ENCODE data around the gene CBX4.

Gene CBX4

DNA sequence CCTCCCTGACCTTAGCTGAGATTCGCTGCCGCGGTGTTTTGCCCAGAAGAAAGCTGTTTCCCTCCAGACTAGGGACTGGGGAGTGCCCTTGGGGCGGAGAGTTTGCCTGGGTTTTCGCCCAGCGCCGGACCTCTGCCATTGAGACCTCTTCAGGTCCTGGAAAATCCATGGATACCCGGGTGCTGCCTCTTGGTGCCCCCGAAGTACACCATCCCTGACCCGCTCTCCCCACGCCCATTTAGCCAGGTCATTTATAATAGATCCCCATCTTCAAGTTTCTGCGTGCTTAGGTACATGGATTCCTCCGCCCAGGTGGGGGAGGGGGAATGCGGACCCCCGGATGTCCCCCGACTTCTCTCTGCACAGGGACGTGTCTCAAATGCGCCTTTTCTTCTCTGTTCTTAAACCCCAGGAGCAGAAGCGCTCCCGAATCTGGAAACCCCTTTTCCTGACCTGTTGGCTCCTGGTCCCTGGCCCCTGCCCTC lies 27.3 kb downstream of the CBX4 start:
- DNase-seq = no peak

DNA sequence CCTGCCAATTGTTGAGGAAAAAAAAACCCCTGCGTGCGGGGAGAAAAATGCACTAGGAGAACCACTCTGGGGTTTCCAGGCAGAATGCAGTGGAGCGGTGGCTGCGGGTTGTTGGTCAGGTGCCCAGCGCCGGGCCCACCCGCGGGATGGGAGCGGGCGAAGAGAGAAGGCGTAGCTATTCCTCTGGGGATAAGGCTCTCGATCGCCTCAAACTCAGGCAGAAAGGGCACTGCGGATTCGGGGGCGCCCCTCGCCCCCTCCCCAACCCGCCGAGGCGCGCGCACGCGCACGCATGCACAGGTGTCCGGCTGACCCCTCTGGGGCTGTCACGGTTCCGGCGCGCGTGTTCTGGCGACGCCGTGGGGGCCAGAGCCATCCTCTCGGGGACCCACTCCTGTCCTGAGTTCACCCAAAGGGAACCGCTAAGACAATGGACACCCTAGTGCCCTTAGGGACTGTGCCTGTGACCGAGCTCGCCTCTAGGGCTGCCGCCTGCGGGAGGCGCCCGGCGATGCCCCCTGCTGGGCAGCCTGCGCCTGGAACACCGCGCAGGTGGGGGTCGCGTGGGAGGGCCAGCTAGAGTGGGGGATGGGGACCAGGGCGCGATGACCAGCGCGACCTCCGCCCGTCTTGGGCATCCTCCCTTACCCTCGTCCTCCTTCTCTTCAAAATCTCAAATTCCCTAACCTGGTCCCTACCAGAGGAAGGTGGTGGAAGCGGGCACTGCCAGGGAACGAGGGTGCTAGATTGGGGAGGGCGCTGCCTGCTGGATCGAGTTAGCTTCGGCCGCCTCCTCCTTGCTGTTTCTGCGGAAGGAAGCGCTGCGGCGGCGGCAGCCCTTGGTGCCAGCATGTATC lies 28.0 kb downstream of the CBX4 start:
- peak; percentile 92 for DNase-seq

DNA sequence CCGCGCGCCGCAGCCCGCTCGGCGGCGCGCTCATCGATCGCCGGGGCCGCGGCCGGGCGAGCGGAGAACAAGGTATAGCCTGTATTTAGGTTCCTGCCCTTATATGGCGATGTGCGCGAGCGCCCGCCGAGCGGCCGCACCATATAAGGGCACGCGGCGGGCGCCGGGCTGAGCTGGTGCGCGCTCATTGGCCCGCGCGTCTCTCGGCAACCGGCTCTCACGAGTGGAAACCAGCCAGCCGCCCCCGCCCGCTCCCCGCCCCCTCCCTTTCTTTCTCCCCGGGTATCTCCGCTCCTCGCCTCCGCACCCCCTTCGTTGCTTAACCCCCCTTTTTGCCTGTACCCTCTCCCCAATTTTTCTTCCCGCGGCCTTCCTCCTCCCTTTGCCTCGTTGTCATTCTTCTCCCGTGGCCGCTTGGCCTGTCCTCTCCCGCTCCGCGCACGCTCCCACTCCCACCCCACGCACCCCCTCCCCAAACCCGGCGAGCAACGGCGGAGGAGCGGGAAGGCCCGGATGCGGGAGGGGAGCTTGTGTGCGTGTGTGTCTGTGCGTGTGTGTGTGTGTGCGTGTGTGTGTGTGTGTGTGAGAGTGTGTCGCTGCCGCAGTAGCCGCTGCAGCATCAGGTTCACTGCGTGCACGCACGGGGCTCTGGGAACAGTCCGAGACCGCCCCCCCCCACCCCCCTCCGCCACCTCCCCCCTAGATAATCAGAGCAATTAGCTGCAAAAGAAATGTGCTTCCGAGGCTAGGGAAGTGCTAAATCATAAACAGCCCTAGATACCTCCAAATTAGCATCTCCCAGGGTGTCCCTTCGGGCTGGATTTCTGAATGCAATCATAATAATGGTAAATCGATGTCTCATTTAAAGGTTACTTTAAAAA lies 28.9 kb downstream of the CBX4 start:
- DNase-seq = peak; percentile 85

DNA sequence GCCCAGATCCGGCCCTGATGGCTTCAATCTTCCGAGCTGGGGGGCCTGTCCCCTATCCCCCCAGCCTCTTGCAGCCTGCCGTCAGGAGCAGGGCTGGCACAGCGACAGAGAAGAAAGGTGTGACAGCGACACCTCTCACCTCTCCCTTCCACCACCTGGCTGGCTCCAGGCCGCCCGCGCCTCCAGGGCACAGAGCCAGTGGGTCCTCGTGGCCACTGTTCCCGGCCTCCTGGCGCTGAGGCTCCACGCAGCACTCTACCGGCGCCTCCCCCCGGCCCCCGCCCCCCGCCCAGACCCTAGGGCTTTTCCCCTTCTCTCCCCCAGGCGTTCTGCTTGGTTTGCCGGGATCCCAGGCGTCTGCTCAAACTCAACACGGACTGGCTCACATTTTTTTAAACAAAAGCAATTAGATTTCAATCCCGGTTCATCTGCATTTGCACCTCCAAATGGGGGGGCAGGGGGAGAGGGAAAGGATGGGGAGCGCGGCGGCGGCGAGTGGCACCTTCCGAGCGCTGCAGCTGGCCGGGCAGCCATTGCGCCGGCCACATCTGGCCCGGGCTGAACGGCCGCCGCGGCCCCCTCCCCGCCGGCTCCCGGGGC lies 29.6 kb downstream of the CBX4 start:
- DNase-seq = no peak

DNA sequence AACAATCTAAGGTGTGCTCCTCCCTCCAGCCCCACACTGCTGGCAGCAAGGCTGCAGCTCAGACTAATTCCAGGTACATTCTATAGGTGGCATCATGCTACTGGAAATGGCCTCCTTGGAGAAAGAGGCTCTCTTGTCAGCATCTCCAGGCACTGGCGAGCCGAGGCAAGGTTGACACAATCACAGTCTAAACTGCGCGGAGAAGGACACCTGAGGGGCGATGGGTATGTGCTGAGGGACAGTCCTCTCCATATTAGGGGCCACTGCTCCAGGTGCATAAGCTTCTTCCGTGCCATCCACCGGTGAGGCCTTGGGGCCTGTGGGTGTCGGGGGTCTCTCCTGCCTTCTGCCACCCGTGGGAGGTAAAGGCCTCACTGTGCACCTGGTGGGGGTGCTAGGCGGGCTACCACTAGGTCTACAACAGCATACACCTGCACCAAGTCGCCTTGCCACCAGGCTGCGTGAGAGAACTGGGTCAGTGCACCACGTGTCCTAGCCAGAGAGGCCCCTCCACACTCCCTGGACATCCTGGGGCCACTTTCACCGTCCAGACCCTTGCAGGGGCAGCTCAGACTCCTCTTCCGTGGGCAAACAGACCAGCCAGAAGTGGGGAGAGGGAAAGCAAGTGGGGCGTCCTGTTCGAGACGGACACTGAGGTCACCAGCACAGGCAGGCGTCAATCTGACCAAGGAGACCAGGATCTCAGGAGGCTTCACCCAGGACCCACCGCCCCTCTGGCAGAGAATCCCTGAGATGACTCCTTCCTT lies 30.3 kb downstream of the CBX4 start:
- DNase-seq = peak; percentile 91

DNA sequence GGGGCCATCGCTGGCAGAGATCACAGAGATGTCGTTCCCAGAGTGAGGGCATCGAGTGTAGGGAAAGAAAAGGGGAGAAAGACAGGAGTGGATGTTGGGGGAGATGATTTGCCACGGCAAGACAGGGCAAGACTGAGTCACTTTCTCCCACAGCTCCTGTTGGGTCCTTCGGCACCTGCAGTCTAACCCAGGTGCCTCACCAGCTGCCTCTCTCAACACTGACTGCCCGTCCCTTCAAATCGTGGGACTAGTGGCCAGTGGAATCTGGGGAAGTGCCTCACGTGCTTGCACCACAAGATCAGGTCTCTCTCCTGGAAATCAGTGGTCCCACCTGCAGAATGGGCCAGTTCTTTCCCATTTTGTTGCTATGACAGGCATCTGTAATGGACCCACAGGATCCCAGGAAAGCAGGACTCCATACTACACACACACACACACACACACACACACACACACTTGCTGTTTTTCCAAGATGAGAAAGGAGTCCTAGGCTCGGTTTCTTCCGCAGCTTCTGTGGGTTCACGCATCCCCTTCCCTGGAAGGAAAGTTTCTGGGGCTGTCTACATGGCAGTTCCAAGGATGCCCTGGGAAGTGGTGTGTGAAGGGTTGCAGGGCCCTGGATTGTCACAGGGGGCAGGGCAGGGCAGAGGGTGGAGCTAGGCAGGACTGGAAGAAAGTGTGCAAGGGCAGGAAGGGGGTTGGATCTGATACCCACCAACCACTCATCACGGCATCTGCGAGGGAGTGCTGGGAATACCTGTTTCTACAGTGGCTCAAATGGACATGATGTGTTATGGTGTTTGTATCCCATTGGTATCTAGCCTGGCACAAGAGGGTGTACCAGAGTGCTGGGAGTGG lies 32.1 kb downstream of the CBX4 start:
- DNase-seq = no peak

DNA sequence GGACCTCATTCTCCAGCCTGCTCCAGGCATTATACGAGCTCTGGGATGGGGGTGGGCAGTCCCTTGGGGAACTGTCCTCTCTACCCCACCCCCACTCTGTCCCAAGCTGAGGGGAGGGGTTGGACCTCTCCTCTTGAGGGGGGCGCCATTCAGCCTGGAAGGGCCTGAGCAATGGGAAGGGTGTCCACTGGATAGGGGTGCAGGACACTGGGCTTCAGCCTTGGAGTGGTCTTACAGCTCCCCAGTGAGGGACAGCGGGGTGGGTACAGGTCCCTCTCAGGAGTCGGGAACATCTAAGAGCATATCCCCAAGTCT lies 32.8 kb downstream of the CBX4 start:
- no peak for DNase-seq

DNA sequence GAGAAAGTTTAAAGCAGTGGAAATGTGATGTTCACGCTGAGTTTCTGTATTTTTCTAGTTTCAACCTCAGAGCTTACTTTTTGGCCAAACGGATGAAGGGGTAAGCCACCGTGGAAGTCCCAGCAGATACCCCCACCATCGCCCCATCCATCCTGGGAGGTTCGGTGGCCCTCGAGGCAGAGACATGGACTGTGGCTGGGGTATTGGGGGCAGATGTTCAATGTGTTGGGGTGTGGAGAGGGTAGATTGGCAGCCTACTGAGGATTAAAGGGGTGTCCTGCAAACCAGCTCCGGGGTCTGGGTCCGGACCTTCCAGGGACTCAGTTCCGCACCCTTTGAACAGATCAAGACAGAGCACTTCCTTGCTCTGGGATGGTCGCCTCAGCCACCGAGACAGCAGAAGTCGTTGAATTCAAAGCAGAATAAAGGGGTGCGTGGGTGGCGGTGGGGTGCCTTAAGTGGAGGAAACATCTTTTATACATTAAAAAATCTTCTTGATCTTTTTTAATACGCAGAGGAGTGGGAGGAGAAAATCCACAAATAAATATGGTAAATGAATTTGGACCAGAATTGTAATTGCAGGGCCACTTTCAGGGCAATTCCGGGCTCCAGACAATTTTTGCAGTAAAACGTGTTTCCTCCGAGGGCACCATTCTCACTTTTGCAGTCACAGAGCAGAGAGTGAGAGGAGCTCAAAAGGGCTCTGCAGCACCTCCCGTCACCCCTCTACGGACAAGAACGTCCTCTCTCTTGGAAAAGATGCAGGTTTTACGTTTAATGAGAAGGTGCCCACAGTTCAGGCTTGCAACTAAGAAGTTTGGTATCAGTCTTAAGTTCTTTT lies 34.2 kb downstream of the CBX4 start:
- DNase-seq = no peak

DNA sequence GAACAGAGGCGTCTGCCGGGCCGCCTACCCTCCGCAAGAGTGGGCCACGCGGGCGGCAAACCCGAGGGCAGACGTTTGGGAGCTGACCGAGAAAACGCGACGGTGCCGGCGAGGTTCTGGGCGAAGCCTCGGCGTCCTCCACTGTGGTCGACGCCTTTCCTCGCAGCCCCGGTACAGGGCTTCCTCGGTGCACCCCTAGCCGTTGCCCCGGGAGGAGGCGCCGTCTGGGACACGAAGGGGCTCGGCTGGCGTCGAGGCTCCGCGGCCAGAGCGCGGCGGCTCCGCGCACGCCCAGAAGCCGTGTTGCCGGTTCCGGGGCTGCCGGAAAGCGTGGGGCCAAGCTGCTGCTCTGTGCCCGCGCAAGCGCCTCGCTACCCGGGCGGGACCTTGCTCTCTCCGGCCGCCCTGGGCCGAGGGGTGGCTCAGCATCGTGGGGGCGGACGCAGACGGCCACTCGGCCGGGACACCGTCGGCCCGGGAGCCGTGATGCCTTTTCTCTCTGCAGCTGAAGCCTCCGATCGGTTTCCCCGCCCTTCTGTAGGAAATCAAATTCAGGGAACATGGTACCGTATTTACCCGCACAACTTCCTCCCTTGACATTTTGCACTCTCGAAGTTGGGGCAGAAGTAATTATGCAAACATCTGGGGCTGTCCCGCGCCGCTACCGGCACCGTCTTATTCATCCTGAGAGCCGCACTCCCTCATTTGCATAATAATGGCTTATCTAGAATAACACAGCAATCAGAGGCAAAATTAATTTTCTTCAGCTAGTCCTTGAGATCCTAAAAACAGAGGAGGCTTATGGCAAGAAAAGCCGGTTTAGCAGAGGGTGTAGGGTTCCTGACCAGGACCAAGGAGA lies 35.0 kb downstream of the CBX4 start:
- DNase-seq = no peak

DNA sequence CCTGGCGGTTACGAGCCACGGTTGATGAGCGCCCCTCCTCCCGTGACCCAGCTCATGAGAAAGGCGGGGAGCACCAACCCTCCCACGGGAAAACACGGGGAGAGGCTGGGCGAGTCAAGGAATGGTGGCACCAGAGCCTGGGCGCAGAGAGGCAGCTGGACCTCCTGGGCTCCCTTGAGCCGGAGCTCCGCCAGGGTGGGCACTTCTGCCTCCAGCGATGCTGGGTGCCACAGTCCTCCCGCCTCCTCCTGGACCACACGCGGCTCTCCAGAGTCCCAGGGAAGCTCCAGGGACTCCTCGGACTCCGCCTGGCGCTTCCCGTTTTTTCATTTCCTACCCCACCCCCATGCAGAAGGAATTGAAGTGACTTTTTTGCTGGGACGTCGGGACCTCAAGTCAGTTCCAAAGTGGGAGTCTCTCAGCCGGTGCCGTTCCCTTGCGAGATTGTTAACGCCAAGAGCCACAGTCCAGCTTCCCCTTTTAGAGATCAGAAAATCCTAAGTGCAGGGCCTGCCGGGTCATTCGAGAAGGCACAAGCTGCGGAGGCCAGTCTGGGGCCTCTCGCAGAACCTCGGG lies 35.7 kb downstream of the CBX4 start:
- DNase-seq = no peak

DNA sequence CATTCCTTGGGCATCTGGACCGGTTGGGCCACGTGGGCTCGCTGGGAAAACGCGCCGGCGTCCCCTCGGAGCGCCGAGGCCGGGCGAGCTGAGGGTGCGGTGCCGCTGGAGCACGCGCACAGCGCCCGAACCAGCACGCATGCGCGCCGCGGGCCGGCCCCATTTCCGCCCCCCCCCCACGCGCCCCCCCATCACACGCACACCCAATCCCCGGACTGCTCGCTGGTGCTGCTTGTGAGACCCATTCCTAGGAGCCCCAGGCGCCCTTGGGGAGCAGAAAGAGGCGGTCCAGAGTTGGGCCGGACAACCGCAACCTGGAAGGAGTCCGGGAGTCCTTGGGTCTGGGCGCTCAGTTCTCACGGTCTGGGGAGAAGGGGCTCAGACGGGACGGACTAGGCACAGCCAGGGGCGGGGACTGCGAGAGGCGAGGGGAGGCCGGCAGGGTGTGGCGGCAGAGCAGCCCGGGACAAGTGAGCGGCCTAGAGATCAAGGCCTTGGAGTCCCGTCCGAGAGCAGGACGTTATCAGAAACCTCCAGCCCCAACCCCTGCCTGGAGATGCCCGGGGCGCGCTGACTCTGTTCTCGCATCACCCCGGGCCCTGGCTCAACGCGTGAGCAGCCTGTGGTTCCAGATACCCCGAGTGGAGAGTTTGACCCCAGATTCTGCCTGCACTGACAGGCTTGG lies 36.4 kb downstream of the CBX4 start:
- DNase-seq = no peak

DNA sequence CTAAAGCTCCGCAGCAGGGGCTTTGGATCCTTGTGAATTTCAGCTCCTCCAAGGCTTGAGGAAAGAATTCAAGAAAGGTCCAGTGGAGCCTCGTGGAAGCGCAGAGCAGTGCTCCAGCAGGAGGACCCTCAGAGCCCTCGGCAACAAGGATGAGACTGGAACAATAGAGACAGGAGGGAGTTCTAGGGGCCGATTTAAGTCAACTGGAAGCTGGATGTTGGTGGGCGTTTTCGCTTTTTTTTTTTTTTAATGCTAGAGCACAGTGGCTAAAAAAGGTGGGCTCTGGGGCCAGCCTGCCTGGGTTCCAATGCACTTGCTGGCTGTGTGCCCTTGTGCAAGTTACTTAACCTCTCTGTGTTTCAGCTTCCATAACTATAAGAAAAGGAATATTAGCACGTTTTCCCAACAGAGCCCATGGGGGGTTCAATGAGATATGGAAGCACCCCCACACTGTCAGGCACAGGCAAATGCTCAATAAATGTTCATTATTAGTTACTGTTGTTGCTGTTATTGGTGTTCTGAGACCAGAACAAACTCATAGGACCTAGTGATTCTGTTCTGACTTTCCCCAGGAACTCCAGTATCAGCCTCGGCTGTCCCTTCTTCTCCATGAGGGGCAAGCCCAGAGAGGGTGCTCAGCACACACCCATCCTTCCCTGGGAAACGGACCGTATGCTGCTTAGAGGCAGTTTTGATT lies 37.1 kb downstream of the CBX4 start:
- no peak for DNase-seq

DNA sequence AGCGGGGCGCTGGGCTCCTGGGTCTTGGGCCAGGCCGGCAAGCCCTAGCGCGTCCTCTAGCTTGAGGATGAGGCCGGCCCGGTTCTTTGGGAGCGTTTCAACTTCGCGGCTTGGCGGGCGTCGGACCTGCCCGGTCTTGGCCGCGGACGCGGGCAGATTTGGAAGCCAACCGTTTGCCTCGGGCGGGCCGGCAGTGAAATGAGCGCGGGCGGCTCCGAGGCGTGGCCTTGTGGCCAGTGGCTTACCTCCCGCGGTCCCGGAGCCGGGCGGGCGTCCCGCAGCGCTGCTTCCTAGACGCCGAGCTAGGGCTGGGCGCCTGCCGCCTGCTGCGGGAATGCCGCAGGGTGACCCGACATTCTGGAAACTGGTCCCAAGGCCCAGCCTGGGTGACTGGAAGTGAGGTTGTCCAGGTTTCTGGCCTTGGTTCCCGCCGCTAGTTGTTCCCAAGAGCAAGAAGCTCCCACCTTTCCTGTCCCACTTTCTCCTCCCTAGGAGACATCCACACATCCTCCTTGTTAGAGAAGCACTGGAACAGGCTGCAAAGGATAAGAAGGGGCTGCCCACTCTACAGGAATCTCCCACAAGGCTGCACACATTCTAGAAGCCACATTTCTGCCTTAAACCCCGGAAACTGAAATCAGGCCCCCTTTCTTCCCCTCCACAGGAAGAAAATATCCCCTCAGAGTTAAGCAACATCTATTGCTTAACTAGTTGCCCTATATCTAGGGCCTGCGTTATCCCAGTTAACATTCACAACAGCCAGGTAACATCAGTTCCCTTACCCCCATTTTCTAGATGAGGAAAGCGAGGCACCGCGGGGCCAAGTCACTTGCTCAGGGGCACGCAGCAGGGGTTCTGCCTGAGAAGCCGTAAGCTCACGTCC lies 37.8 kb downstream of the CBX4 start:
- no peak for DNase-seq

DNA sequence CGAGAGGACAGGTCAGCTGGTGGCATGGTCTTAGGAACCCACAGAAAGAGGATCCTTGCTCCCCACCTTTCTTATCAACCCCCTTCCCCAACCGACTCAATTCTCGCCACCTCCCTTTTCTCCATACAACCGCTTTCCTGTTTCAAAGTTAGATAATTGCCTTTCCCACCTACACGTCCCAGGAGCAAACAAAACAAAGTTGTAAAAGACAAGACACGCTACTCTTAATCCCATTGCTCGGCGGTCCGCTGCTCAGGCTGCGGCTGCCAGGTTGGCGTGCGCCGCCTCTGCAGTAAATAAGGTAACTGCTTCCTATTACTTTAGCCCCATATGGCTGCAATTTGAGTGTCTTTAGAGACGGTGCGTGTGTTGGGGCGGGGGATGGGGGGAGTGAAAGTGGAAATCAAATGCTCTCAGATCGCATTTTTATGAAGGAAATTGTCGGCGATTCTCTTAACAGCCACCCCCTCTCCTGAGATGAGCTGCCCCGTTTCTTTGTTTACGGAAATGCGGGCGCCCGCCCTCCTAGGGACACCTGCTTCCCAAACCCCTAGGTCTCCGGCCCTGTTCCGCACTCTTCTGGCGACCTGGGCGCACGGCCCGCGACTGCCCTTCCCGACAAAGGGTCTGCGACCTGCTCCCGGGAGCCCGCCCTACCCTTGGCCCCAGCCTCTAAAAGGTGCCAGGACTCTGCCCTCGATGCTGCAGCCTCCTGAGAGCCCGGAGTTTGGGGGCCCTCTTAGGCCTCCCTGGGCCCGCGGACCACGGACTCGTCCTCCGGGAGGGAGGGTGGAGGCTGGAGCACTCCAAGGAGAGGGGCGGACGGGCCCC lies 38.7 kb downstream of the CBX4 start:
- no peak for DNase-seq

DNA sequence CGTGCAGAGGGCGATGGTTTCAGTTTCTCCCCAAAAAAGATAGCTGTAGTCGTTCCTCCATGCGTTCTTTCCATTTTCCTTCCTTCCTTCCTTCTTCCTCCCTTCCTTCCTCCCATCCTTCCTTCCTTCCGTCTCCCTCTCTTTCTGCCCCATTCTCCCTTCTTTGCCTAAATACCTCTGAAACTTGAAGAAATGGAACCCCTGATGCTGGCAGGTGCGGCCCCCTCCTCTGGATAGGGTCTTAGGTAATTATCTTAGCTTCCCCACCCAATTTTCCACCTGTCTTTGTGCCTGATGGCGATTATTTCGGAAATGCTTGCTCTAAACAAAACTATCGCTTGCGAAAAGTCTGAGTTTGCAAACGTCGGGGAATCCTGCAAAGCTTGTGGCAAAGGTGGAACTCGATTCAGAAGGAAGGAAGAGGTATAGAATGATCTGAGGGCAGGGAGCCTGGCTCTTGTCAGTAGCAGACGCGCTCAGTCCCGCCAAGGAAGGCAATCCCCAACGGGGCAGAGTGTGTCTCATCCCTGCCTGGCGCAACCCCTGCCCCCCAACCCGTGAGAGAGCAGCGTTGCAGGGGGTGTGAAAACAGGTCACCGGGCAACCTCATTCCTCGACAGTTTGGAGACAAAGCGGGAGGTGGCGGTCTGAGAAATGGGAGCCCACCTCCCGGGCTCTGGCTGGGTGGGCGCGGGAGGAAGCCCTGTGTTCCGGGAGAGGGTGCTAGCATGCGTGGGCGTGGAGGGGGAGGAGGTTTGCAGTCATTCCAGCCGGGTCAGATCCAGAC lies 39.5 kb downstream of the CBX4 start:
- no peak for DNase-seq

DNA sequence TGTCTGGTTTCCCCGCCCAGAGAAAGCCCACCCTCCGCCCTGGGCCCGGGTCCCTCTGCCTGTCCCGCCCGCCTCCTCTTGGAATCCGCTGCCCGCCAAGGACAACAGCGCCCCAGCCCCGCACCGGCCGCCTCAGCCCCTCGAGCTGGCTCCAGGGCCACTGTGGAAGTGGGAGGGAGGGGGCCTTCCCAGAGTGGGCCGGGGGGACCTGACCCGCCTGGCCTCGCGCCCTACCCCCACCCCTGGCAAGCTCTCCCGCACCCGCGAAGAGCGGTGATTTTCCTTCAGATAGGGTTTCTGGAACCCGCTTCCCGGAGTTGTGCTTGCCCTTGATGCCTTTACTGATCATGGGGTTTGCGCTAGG lies 40.1 kb downstream of the CBX4 start:
- no peak for DNase-seq

Data from 8988T (cell line).